ENCODE measurements around the gene PRX. TPM values are rescaled to one million over a fixed set of nuclear protein-coding genes. Genes with fewer than 3 reads are reported as not detected.

The PRX gene
- total and polyA plus RNA-seq, 2 of the 13 experiments (the other 11 are each of a cell fraction or from before 2014, with no cell fraction given), result 0.66 TPM

DNA sequence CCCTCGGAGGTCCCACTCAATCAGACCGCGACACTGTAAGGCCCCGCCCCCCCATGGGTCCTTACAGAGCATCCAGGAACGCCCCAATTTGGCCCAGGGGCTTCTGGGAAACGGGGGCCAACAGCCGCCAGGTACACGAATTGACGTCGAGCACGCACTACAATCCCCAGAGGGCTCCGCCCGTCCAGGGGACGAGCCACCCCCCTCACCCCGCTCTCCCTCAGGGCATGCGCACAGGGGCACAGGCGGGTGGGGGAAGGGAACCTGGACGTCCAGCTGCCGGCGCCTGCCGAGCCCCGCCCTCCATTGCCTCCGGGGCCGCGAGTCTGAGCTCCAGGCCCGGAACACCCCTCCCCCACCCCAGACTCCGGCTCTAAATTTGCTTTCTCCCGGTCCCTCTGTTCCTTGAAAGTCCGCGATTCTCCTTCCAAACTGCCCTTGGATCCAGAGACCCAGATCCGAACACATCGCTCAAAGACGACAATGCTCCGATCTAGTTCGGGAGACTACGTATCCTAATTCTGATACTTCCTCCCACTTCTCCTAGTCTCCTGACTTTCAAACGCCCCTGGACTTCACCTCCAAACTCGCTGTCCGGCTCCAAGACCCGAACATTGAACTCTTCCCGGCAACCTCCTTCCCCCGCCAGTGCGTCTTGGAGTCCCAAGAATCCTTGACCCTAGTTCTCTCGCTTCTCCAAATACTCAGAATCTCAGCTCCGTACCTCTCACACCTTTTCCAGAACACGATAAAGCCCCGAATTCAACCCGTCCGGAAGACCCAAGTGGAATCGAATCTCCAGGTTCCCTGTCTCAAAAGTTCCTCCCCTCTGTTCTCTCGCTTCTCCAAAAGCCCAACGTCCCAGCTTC lies 30.2 kb upstream of the PRX start (continued):
- TF ChIP-seq FOXK1 (CRISPR knock-in tag; IDR thresholded peaks at IDR 0.05; ENCODE audit: borderline replicate concordance, low read depth) (peak; percentile 75; the same call in 1 of the 2 replicates), SRF (IDR thresholded peaks at IDR 0.05; ENCODE audit: low read depth, low read length) (no peak), ZNF570 (CRISPR knock-in tag; IDR thresholded peaks at IDR 0.05; ENCODE audit: borderline replicate concordance) (no peak), ZSCAN31 (CRISPR knock-in tag; IDR thresholded peaks at IDR 0.05; ENCODE audit: low read depth) (no peak), RFX3 (CRISPR knock-in tag; IDR thresholded peaks at IDR 0.05) (no peak), HMG20B (CRISPR knock-in tag; conservative IDR thresholded peaks at IDR 0.05) (no peak), ZNF354B (CRISPR knock-in tag; IDR thresholded peaks at IDR 0.05) (no peak), ZNF205 (CRISPR knock-in tag; IDR thresholded peaks at IDR 0.05) (peak; percentile 96), TBL1XR1 (IDR thresholded peaks at IDR 0.05; ENCODE audit: borderline replicate concordance, low read length, partially characterized antibody) (no peak), ZNF564 (CRISPR knock-in tag; IDR thresholded peaks at IDR 0.05) (no peak), NBN (conservative IDR thresholded peaks at IDR 0.05) (no peak), ARHGAP35 (CRISPR knock-in tag; IDR thresholded peaks at IDR 0.05; ENCODE audit: borderline replicate concordance) (no peak), ZNF44 (CRISPR knock-in tag; IDR thresholded peaks at IDR 0.05) (no peak), ZNF674 (CRISPR knock-in tag; IDR thresholded peaks at IDR 0.05; ENCODE audit: low read depth) (no peak), ZNF20 (CRISPR knock-in tag; IDR thresholded peaks at IDR 0.05) (no peak), SNAPC2 (CRISPR knock-in tag; IDR thresholded peaks at IDR 0.05) (no peak), TAF1 (CRISPR knock-in tag; IDR thresholded peaks at IDR 0.05) (0 out of 2 replicates have a peak, but pooled peaks have one; percentile 57), SMARCC2 (IDR thresholded peaks at IDR 0.05) (no peak), ZNF891 (CRISPR knock-in tag; IDR thresholded peaks at IDR 0.05) (peak; percentile 67; the same call in 1 of the 2 replicates), RORA (CRISPR knock-in tag; IDR thresholded peaks at IDR 0.05) (no peak)
- TF ChIP-seq, protein P1, sequence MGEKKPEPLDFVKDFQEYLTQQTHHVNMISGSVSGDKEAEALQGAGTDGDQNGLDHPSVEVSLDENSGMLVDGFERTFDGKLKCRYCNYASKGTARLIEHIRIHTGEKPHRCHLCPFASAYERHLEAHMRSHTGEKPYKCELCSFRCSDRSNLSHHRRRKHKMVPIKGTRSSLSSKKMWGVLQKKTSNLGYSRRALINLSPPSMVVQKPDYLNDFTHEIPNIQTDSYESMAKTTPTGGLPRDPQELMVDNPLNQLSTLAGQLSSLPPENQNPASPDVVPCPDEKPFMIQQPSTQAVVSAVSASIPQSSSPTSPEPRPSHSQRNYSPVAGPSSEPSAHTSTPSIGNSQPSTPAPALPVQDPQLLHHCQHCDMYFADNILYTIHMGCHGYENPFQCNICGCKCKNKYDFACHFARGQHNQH (CRISPR knock-in tag; IDR thresholded peaks at IDR 0.05), result 0 out of 2 replicates have a peak, but pooled peaks have one; percentile 48
- TF ChIP-seq, protein P2, sequence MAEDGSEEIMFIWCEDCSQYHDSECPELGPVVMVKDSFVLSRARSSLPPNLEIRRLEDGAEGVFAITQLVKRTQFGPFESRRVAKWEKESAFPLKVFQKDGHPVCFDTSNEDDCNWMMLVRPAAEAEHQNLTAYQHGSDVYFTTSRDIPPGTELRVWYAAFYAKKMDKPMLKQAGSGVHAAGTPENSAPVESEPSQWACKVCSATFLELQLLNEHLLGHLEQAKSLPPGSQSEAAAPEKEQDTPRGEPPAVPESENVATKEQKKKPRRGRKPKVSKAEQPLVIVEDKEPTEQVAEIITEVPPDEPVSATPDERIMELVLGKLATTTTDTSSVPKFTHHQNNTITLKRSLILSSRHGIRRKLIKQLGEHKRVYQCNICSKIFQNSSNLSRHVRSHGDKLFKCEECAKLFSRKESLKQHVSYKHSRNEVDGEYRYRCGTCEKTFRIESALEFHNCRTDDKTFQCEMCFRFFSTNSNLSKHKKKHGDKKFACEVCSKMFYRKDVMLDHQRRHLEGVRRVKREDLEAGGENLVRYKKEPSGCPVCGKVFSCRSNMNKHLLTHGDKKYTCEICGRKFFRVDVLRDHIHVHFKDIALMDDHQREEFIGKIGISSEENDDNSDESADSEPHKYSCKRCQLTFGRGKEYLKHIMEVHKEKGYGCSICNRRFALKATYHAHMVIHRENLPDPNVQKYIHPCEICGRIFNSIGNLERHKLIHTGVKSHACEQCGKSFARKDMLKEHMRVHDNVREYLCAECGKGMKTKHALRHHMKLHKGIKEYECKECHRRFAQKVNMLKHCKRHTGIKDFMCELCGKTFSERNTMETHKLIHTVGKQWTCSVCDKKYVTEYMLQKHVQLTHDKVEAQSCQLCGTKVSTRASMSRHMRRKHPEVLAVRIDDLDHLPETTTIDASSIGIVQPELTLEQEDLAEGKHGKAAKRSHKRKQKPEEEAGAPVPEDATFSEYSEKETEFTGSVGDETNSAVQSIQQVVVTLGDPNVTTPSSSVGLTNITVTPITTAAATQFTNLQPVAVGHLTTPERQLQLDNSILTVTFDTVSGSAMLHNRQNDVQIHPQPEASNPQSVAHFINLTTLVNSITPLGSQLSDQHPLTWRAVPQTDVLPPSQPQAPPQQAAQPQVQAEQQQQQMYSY (CRISPR knock-in tag; IDR thresholded peaks at IDR 0.05), result no peak
- TF ChIP-seq, protein P3, sequence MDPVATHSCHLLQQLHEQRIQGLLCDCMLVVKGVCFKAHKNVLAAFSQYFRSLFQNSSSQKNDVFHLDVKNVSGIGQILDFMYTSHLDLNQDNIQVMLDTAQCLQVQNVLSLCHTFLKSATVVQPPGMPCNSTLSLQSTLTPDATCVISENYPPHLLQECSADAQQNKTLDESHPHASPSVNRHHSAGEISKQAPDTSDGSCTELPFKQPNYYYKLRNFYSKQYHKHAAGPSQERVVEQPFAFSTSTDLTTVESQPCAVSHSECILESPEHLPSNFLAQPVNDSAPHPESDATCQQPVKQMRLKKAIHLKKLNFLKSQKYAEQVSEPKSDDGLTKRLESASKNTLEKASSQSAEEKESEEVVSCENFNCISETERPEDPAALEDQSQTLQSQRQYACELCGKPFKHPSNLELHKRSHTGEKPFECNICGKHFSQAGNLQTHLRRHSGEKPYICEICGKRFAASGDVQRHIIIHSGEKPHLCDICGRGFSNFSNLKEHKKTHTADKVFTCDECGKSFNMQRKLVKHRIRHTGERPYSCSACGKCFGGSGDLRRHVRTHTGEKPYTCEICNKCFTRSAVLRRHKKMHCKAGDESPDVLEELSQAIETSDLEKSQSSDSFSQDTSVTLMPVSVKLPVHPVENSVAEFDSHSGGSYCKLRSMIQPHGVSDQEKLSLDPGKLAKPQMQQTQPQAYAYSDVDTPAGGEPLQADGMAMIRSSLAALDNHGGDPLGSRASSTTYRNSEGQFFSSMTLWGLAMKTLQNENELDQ (CRISPR knock-in tag; IDR thresholded peaks at IDR 0.05; ENCODE audit: borderline replicate concordance), result no peak

All from HepG2 (cell line).